Neural progenitor cell (in vitro differentiated cells): ENCODE results near the gene SPATA16.

Experiments
- EZH2 ChIP-seq: fragments of 200-600 bp; sonication (generic); IDR thresholded peaks from 2 replicates; pipeline ENCODE4 v1.6.1; 2017; ENCODE audit warnings: antibody characterized with exemption, mild to moderate bottlenecking, moderate library complexity
- TF ChIP-seq, protein P1 (sequence below): fragments of 200-600 bp; sonication (generic); IDR thresholded peaks from 2 replicates; pipeline ENCODE4 v1.5.1; 2017; ENCODE audit warnings: antibody characterized with exemption, mild to moderate bottlenecking

DNA sequence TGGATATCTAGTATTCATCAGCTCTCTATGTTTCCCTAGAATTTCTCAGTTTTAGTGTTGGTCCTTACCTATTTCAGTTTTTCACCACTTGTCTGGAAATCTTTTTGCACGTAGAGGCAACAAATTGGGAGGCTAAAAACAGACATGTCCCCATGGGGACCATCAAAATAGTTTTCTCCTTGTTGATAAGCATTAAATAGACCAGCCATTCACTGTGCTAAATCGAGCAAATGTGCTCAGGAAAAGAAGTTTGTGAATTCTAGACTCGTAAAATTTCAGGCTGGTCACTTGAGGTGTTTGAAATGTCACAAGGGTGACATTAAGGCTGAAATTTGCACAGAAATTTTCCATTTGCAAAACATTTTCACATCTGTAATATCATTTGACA is 102.6 kb downstream of the SPATA16 start:
- TF ChIP-seq, protein P1, sequence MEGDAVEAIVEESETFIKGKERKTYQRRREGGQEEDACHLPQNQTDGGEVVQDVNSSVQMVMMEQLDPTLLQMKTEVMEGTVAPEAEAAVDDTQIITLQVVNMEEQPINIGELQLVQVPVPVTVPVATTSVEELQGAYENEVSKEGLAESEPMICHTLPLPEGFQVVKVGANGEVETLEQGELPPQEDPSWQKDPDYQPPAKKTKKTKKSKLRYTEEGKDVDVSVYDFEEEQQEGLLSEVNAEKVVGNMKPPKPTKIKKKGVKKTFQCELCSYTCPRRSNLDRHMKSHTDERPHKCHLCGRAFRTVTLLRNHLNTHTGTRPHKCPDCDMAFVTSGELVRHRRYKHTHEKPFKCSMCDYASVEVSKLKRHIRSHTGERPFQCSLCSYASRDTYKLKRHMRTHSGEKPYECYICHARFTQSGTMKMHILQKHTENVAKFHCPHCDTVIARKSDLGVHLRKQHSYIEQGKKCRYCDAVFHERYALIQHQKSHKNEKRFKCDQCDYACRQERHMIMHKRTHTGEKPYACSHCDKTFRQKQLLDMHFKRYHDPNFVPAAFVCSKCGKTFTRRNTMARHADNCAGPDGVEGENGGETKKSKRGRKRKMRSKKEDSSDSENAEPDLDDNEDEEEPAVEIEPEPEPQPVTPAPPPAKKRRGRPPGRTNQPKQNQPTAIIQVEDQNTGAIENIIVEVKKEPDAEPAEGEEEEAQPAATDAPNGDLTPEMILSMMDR: no peak
- TF ChIP-seq EZH2: no peak
